Measurements from ENCODE around the gene RBM4.
A peak's percentile ranks its signal among the peaks of the same experiment; 100 is the strongest.

RBM4 gene

DNA sequence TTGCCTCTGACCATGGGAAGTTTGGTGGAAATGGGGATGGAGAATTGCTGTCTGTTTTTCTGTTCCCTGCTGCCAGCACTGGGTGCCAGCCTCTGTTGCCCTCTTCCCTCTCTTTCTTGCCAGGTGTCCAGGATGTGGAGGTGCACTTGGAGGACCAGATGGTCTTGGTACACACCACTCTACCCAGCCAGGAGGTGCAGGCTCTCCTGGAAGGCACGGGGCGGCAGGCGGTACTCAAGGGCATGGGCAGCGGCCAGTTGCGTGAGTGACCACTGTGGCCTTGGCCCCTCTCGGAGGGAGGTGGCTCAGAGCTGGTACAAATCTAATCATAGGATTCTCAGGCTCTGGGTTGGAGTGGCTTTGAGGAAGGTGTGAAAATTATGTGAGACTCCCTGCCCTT lies 39.5 kb upstream of the RBM4 start:
- H3K9me3 ChIP-seq (ENCODE audit: insufficient read depth, low read length) = no peaks in the 10 kb centered on the region
- no peak overlapping the region for H3K27ac ChIP-seq (ENCODE audit: low read length)
- H3K79me2 ChIP-seq (ENCODE audit: low read length) = no peaks in the 10 kb centered on the region
- H4K20me1 ChIP-seq (ENCODE audit: insufficient read depth, low read length) = no peaks in the 10 kb centered on the region
- H3K27me3 ChIP-seq (ENCODE audit: low read depth, low read length) = no peaks in the 10 kb centered on the region
- no peak overlapping the region for H2AFZ ChIP-seq (ENCODE audit: low read depth, low read length)
- peaks cover 10% of the 10 kb centered on the region for H3K4me1 ChIP-seq (ENCODE audit: low read length)
- TF ChIP-seq EZH2phosphoT487 (IDR thresholded peaks at IDR 0.05; ENCODE audit: low read depth) = no peak
- TF ChIP-seq, protein P1, sequence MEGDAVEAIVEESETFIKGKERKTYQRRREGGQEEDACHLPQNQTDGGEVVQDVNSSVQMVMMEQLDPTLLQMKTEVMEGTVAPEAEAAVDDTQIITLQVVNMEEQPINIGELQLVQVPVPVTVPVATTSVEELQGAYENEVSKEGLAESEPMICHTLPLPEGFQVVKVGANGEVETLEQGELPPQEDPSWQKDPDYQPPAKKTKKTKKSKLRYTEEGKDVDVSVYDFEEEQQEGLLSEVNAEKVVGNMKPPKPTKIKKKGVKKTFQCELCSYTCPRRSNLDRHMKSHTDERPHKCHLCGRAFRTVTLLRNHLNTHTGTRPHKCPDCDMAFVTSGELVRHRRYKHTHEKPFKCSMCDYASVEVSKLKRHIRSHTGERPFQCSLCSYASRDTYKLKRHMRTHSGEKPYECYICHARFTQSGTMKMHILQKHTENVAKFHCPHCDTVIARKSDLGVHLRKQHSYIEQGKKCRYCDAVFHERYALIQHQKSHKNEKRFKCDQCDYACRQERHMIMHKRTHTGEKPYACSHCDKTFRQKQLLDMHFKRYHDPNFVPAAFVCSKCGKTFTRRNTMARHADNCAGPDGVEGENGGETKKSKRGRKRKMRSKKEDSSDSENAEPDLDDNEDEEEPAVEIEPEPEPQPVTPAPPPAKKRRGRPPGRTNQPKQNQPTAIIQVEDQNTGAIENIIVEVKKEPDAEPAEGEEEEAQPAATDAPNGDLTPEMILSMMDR (IDR thresholded peaks at IDR 0.05; ENCODE audit: low read depth, low read length) = no peak
- H3K36me3 ChIP-seq (replicated peaks; ENCODE audit: low read depth, low read length) = peaks cover 20% of the 10 kb centered on the region
- H3K9ac ChIP-seq (ENCODE audit: low read length) = no peak overlapping the region
- no peak overlapping the region for H3K4me3 ChIP-seq (ENCODE audit: low read length)
- no peak overlapping the region for H3K4me2 ChIP-seq (ENCODE audit: low read length)

- no peak overlapping the region for H3K4me2 ChIP-seq (ENCODE audit: low read length)
- no peaks in the 10 kb centered on the region for H4K20me1 ChIP-seq (ENCODE audit: insufficient read depth, low read length)
- H3K9ac ChIP-seq (ENCODE audit: low read length) = no peak overlapping the region
- H3K9me3 ChIP-seq (ENCODE audit: insufficient read depth, low read length) = no peaks in the 10 kb centered on the region
- peaks cover 22% of the 10 kb centered on the region for H3K36me3 ChIP-seq (replicated peaks; ENCODE audit: low read depth, low read length)
- no peak overlapping the region for H2AFZ ChIP-seq (ENCODE audit: low read depth, low read length)
- peaks cover 10% of the 10 kb centered on the region for H3K4me1 ChIP-seq (ENCODE audit: low read length)
- no peaks in the 10 kb centered on the region for H3K27me3 ChIP-seq (ENCODE audit: low read depth, low read length)
- H3K4me3 ChIP-seq (ENCODE audit: low read length) = no peak overlapping the region
- H3K79me2 ChIP-seq (ENCODE audit: low read length) = no peaks in the 10 kb centered on the region
- no peak for TF ChIP-seq EZH2phosphoT487 (IDR thresholded peaks at IDR 0.05; ENCODE audit: low read depth)
- TF ChIP-seq, protein P1 (IDR thresholded peaks at IDR 0.05; ENCODE audit: low read depth, low read length) = no peak
- no peak overlapping the region for H3K27ac ChIP-seq (ENCODE audit: low read length)
Measured at GRCh38 chr11:66600219-66600618, 38.3 kb upstream of the RBM4 start.

GRCh38 chr11:66600631-66601233 lies 37.8 kb upstream of the RBM4 start:
- Histone ChIP-seq H3K36me3 (replicated peaks; ENCODE audit: low read depth, low read length) (peaks cover 24% of the 10 kb centered on the region), H3K4me2 (ENCODE audit: low read length) (peak overlapping the region; percentile 6; the same call in 1 of the 2 replicates), H3K4me1 (ENCODE audit: low read length) (peaks cover 10% of the 10 kb centered on the region), H3K27me3 (ENCODE audit: low read depth, low read length) (no peaks in the 10 kb centered on the region), H4K20me1 (ENCODE audit: insufficient read depth, low read length) (no peaks in the 10 kb centered on the region), H3K4me3 (ENCODE audit: low read length) (no peak overlapping the region), H3K9ac (ENCODE audit: low read length) (no peak overlapping the region), H3K9me3 (ENCODE audit: insufficient read depth, low read length) (no peaks in the 10 kb centered on the region), H2AFZ (ENCODE audit: low read depth, low read length) (no peak overlapping the region), H3K79me2 (ENCODE audit: low read length) (no peaks in the 10 kb centered on the region), H3K27ac (ENCODE audit: low read length) (no peak overlapping the region)
- TF ChIP-seq, protein P1 (IDR thresholded peaks at IDR 0.05; ENCODE audit: low read depth, low read length) = no peak
- no peak for TF ChIP-seq EZH2phosphoT487 (IDR thresholded peaks at IDR 0.05; ENCODE audit: low read depth)

GRCh38 chr11:66603072-66603471 lies 35.4 kb upstream of the RBM4 start:
- no peaks in the 10 kb centered on the region for H3K79me2 ChIP-seq (ENCODE audit: low read length)
- H3K9me3 ChIP-seq (ENCODE audit: insufficient read depth, low read length) = no peaks in the 10 kb centered on the region
- peaks cover 23% of the 10 kb centered on the region for H3K36me3 ChIP-seq (replicated peaks; ENCODE audit: low read depth, low read length)
- no peaks in the 10 kb centered on the region for H3K27me3 ChIP-seq (ENCODE audit: low read depth, low read length)
- H3K9ac ChIP-seq (ENCODE audit: low read length) = no peak overlapping the region
- H2AFZ ChIP-seq (ENCODE audit: low read depth, low read length) = no peak overlapping the region
- no peak overlapping the region for H3K4me3 ChIP-seq (ENCODE audit: low read length)
- no peak for TF ChIP-seq EZH2phosphoT487 (IDR thresholded peaks at IDR 0.05; ENCODE audit: low read depth)
- TF ChIP-seq, protein P1 (IDR thresholded peaks at IDR 0.05; ENCODE audit: low read depth, low read length) = no peak
- H3K4me2 ChIP-seq (ENCODE audit: low read length) = no peak overlapping the region
- no peaks in the 10 kb centered on the region for H4K20me1 ChIP-seq (ENCODE audit: insufficient read depth, low read length)
- peaks cover 10% of the 10 kb centered on the region for H3K4me1 ChIP-seq (ENCODE audit: low read length)
- H3K27ac ChIP-seq (ENCODE audit: low read length) = no peak overlapping the region

Data from OCI-LY3 (cell line).